H1 (cell line): ENCODE results near the gene SPACDR.
"Not testable (repeated sequence)": the region's sequence is repeated elsewhere in the genome, so short reads cannot be mapped to it uniquely, and the experiment has no call there.

Experiments used
- FOSL1 ChIP-seq: IDR thresholded peaks from 2 replicates; pipeline ENCODE4 v1.6.1; 2011; ENCODE audit warnings: mild to moderate bottlenecking, low read depth, low read length, moderate library complexity; ENCODE audit not compliant: insufficient read depth
- POLR2AphosphoS5 ChIP-seq: IDR thresholded peaks from 2 replicates; pipeline ENCODE4 v1.6.1; 2011; ENCODE audit warnings: low read depth, low read length
- USF2 ChIP-seq: IDR thresholded peaks from 2 replicates; pipeline ENCODE4 v1.6.1; 2011; ENCODE audit warnings: low read length, improper control_type of control experiment

GRCh38 chr7:100438731-100439130, 25.3 kb downstream of the SPACDR start:
- TF ChIP-seq FOSL1, USF2, POLR2AphosphoS5: not testable (repeated sequence)
